Activated T-cell treated with anti-CD3 and anti-CD28 coated beads, Interleukin-2, amount 50 U/mL, for 72 hours (primary cell): ENCODE results near the gene EZR. TPM values are rescaled to one million over a fixed set of nuclear protein-coding genes. Genes with fewer than 3 reads are reported as not detected.
A peak's percentile ranks its signal among the peaks of the same experiment; 100 is the strongest.

Experiments
- ATAC-seq, 2 donors: fragments of 150-1000 bp; cut with Tn5 transposase; replicated peaks in 1 of 2; 2 replicates each; pipeline ENCODE4 v1.10.0; 2021; ENCODE audit warnings: moderate library complexity in 2 of 2, mild to moderate bottlenecking in 1 of 2
- DNase-seq, 2 donors: peaks; one replicate each; pipeline ENCODE4 v3.0.0; 2021 to 2022; ENCODE audit warnings: mixed read lengths in 1 of 2
- H3K27ac Mint-ChIP-seq: one replicate; pipeline ENCODE4 v1.8.0; 2022; ENCODE audit warnings: mild to moderate bottlenecking, moderate library complexity, mixed read lengths
- H3K27me3 Mint-ChIP-seq: one replicate; pipeline ENCODE4 v1.8.0; 2022; ENCODE audit warnings: low read depth, mixed read lengths
- H3K36me3 Mint-ChIP-seq, 2 donors: one replicate each; pipeline ENCODE4 v1.8.0; 2022; ENCODE audit warnings: mixed read lengths in 2 of 2, mild to moderate bottlenecking in 1 of 2; ENCODE audit not compliant: insufficient read depth in 2 of 2
- H3K4me1 Mint-ChIP-seq: one replicate; pipeline ENCODE4 v1.8.0; 2022; ENCODE audit warnings: low read depth, mixed read lengths
- H3K4me3 Mint-ChIP-seq, 2 donors: one replicate each; pipeline ENCODE4 v1.8.0; 2022; ENCODE audit warnings: mild to moderate bottlenecking in 2 of 2, mixed read lengths in 2 of 2, moderate library complexity in 2 of 2
- H3K9me3 Mint-ChIP-seq, 2 donors: one replicate each; pipeline ENCODE4 v1.8.0; 2022; ENCODE audit warnings: mixed read lengths in 2 of 2
- total RNA-seq, 2 donors: library from RNA; stranded (reverse); gene quantifications; one replicate each; pipeline ENCODE4 v1.2.3, GENCODE V29; 2022

The EZR gene
- total RNA-seq, 2 donors from 2014 or later, result 167 to 177 TPM

GRCh38 chr6:158761746-158762145 lies 57.4 kb downstream of the EZR start:
- H3K27ac Mint-ChIP-seq, result peak overlapping the region; percentile 85
- no peaks in the 10 kb centered on the region for H3K9me3 Mint-ChIP-seq
- no peaks in the 10 kb centered on the region for H3K27me3 Mint-ChIP-seq
- H3K4me3 Mint-ChIP-seq, result no peak overlapping the region
- peaks cover 13 to 37% of the 10 kb centered on the region in 2 donors for H3K36me3 Mint-ChIP-seq
- no peaks in the 10 kb centered on the region for H3K4me1 Mint-ChIP-seq
- no peak for ATAC-seq
- DNase-seq, result no peak

- ATAC-seq, result no peak
- no peaks in the 10 kb centered on the region for H3K27me3 Mint-ChIP-seq
- peaks cover 13 to 34% of the 10 kb centered on the region in 2 donors for H3K36me3 Mint-ChIP-seq
- no peak for DNase-seq
- H3K4me1 Mint-ChIP-seq, result no peaks in the 10 kb centered on the region
- H3K9me3 Mint-ChIP-seq, result no peaks in the 10 kb centered on the region
- no peak overlapping the region for H3K4me3 Mint-ChIP-seq
- peak overlapping the region; percentile 85 for H3K27ac Mint-ChIP-seq
Measured at GRCh38 chr6:158760618-158761250, 58.4 kb downstream of the EZR start.

- DNase-seq (no peak), ATAC-seq (no peak)
- Mint-ChIP-seq H3K27me3 (no peaks in the 10 kb centered on the region), H3K9me3 (no peaks in the 10 kb centered on the region), H3K27ac (peak overlapping the region; percentile 58), H3K4me3 (no peak overlapping the region), H3K36me3 (peaks cover 14 to 38% of the 10 kb centered on the region in 2 donors), H3K4me1 (no peaks in the 10 kb centered on the region)
Measured at GRCh38 chr6:158759966-158760617, 59.1 kb downstream of the EZR start.

GRCh38 chr6:158758941-158759479 lies 60.2 kb downstream of the EZR start:
- H3K36me3 Mint-ChIP-seq, result peaks cover 17 to 46% of the 10 kb centered on the region in 2 donors
- no peak for DNase-seq
- no peak overlapping the region for H3K4me3 Mint-ChIP-seq

GRCh38 chr6:158758451-158758860 lies 60.7 kb downstream of the EZR start:
- no peaks in the 10 kb centered on the region for H3K9me3 Mint-ChIP-seq
- H3K36me3 Mint-ChIP-seq, result peaks cover 17 to 41% of the 10 kb centered on the region in 2 donors
- H3K4me1 Mint-ChIP-seq, result no peaks in the 10 kb centered on the region
- DNase-seq (no peak), ATAC-seq (no peak)
- H3K27ac Mint-ChIP-seq, result peak overlapping the region; percentile 56
- H3K27me3 Mint-ChIP-seq, result no peaks in the 10 kb centered on the region
- no peak overlapping the region for H3K4me3 Mint-ChIP-seq

More at GRCh38 chr6:158758941-158759479, 60.2 kb downstream of the EZR start:
- no peaks in the 10 kb centered on the region for H3K27me3 Mint-ChIP-seq
- H3K9me3 Mint-ChIP-seq, result no peaks in the 10 kb centered on the region
- H3K4me1 Mint-ChIP-seq, result no peaks in the 10 kb centered on the region
- peak; percentile 4 to 10 for ATAC-seq
- peak overlapping the region; percentile 56 for H3K27ac Mint-ChIP-seq

GRCh38 chr6:158757753-158758090 lies 61.4 kb downstream of the EZR start:
- Mint-ChIP-seq H3K27ac (no peak overlapping the region), H3K9me3 (no peaks in the 10 kb centered on the region), H3K4me1 (no peaks in the 10 kb centered on the region), H3K4me3 (no peak overlapping the region), H3K27me3 (no peaks in the 10 kb centered on the region), H3K36me3 (peaks cover 14 to 39% of the 10 kb centered on the region in 2 donors)
- ATAC-seq (no peak), DNase-seq (no peak)

GRCh38 chr6:158756977-158757752 lies 62.0 kb downstream of the EZR start:
- no peak for ATAC-seq
- Mint-ChIP-seq H3K9me3 (no peaks in the 10 kb centered on the region), H3K36me3 (peaks cover 11 to 37% of the 10 kb centered on the region in 2 donors), H3K27me3 (no peaks in the 10 kb centered on the region), H3K4me3 (no peak overlapping the region), H3K27ac (no peak overlapping the region), H3K4me1 (no peaks in the 10 kb centered on the region)
- no peak for DNase-seq

GRCh38 chr6:158756126-158756525 lies 63.0 kb downstream of the EZR start:
- Mint-ChIP-seq H3K9me3 (no peaks in the 10 kb centered on the region), H3K36me3 (peaks cover 8 to 30% of the 10 kb centered on the region in 2 donors), H3K27me3 (no peaks in the 10 kb centered on the region), H3K4me1 (no peaks in the 10 kb centered on the region), H3K27ac (no peak overlapping the region), H3K4me3 (no peak overlapping the region)
- ATAC-seq (no peak), DNase-seq (no peak)

- Mint-ChIP-seq H3K9me3 (no peaks in the 10 kb centered on the region), H3K4me1 (no peaks in the 10 kb centered on the region), H3K27me3 (no peaks in the 10 kb centered on the region), H3K27ac (no peak overlapping the region), H3K36me3 (peaks cover 7 to 32% of the 10 kb centered on the region in 2 donors), H3K4me3 (no peak overlapping the region)
- DNase-seq (no peak), ATAC-seq (no peak)
Measured at GRCh38 chr6:158755636-158756035, 63.5 kb downstream of the EZR start.

- H3K27ac Mint-ChIP-seq, result no peak overlapping the region
- ATAC-seq (no peak), DNase-seq (no peak)
- no peaks in the 10 kb centered on the region for H3K4me1 Mint-ChIP-seq
- H3K27me3 Mint-ChIP-seq, result no peaks in the 10 kb centered on the region
- H3K9me3 Mint-ChIP-seq, result no peaks in the 10 kb centered on the region
- peaks cover 11 to 36% of the 10 kb centered on the region in 2 donors for H3K36me3 Mint-ChIP-seq
- no peak overlapping the region for H3K4me3 Mint-ChIP-seq
Measured at GRCh38 chr6:158754738-158755137, 64.4 kb downstream of the EZR start.

- Mint-ChIP-seq H3K4me1 (no peaks in the 10 kb centered on the region), H3K27me3 (no peaks in the 10 kb centered on the region), H3K36me3 (peaks cover 11 to 38% of the 10 kb centered on the region in 2 donors), H3K27ac (no peak overlapping the region), H3K9me3 (no peaks in the 10 kb centered on the region), H3K4me3 (no peak overlapping the region)
- DNase-seq (no peak), ATAC-seq (no peak)
Measured at GRCh38 chr6:158753811-158754210, 65.4 kb downstream of the EZR start.

GRCh38 chr6:158752613-158753012 lies 66.6 kb downstream of the EZR start:
- Mint-ChIP-seq H3K4me3 (no peak overlapping the region), H3K4me1 (no peaks in the 10 kb centered on the region), H3K27me3 (no peaks in the 10 kb centered on the region), H3K36me3 (peaks cover 11 to 48% of the 10 kb centered on the region in 2 donors), H3K27ac (no peak overlapping the region), H3K9me3 (no peaks in the 10 kb centered on the region)
- no peak for ATAC-seq
- no peak for DNase-seq

- no peak overlapping the region for H3K4me3 Mint-ChIP-seq
- DNase-seq (no peak), ATAC-seq (no peak)
- no peaks in the 10 kb centered on the region for H3K27me3 Mint-ChIP-seq
- H3K27ac Mint-ChIP-seq, result no peak overlapping the region
- H3K36me3 Mint-ChIP-seq, result peaks cover 11 to 44% of the 10 kb centered on the region in 2 donors
- no peaks in the 10 kb centered on the region for H3K9me3 Mint-ChIP-seq
- no peaks in the 10 kb centered on the region for H3K4me1 Mint-ChIP-seq
Measured at GRCh38 chr6:158751921-158752320, 67.2 kb downstream of the EZR start.
